ENCODE data around the gene KIRREL3. TPM values are rescaled to one million over a fixed set of nuclear protein-coding genes. Genes with fewer than 3 reads are reported as not detected.

Gene KIRREL3
- total RNA-seq, 1 donor from 2014 or later, result 0.82 TPM

GRCh38 chr11:126810776-126811175 is 189.8 kb downstream of the KIRREL3 start:
- H3K4me1 Mint-ChIP-seq, result peaks cover 26% of the 10 kb centered on the region
- DNase-seq (ENCODE audit: low read depth, low spot score), result no peak
- H3K4me3 Mint-ChIP-seq, result no peak overlapping the region
- H3K27ac Mint-ChIP-seq (ENCODE audit: unreplicated experiment), result no peak overlapping the region
- H3K9me3 Mint-ChIP-seq, result no peaks in the 10 kb centered on the region
- TF ChIP-seq CTCF (conservative IDR thresholded peaks at IDR 0.05), result no peak
- H3K36me3 Mint-ChIP-seq (ENCODE audit: low read depth), result no peaks in the 10 kb centered on the region
- no peaks in the 10 kb centered on the region for H3K27me3 Mint-ChIP-seq (ENCODE audit: low read depth)

- no peaks in the 10 kb centered on the region for H3K9me3 Mint-ChIP-seq
Observed at GRCh38 chr11:126809514-126810289, 190.9 kb downstream of the KIRREL3 start.

GRCh38 chr11:126808836-126809235 is 191.7 kb downstream of the KIRREL3 start:
- no peak overlapping the region for H3K27ac Mint-ChIP-seq (ENCODE audit: unreplicated experiment)
- H3K36me3 Mint-ChIP-seq (ENCODE audit: low read depth), result no peaks in the 10 kb centered on the region
- peaks cover 30% of the 10 kb centered on the region for H3K4me1 Mint-ChIP-seq
- H3K9me3 Mint-ChIP-seq, result no peaks in the 10 kb centered on the region
- no peak for TF ChIP-seq CTCF (conservative IDR thresholded peaks at IDR 0.05)
- no peak overlapping the region for H3K4me3 Mint-ChIP-seq
- no peaks in the 10 kb centered on the region for H3K27me3 Mint-ChIP-seq (ENCODE audit: low read depth)
- DNase-seq (ENCODE audit: low read depth, low spot score), result no peak

More at GRCh38 chr11:126809514-126810289, 190.9 kb downstream of the KIRREL3 start:
- Mint-ChIP-seq H3K36me3 (ENCODE audit: low read depth) (no peaks in the 10 kb centered on the region), H3K27me3 (ENCODE audit: low read depth) (no peaks in the 10 kb centered on the region), H3K27ac (ENCODE audit: unreplicated experiment) (no peak overlapping the region), H3K4me3 (no peak overlapping the region), H3K4me1 (peaks cover 30% of the 10 kb centered on the region)
- TF ChIP-seq CTCF (conservative IDR thresholded peaks at IDR 0.05), result no peak
- no peak for DNase-seq (ENCODE audit: low read depth, low spot score)

GRCh38 chr11:126808296-126808695 is 192.3 kb downstream of the KIRREL3 start:
- no peak for DNase-seq (ENCODE audit: low read depth, low spot score)
- H3K4me1 Mint-ChIP-seq, result peaks cover 30% of the 10 kb centered on the region
- H3K4me3 Mint-ChIP-seq, result no peak overlapping the region
- no peaks in the 10 kb centered on the region for H3K36me3 Mint-ChIP-seq (ENCODE audit: low read depth)
- no peak overlapping the region for H3K27ac Mint-ChIP-seq (ENCODE audit: unreplicated experiment)
- no peak for TF ChIP-seq CTCF (conservative IDR thresholded peaks at IDR 0.05)
- no peaks in the 10 kb centered on the region for H3K9me3 Mint-ChIP-seq
- H3K27me3 Mint-ChIP-seq (ENCODE audit: low read depth), result no peaks in the 10 kb centered on the region

GRCh38 chr11:126805870-126806269 is 194.7 kb downstream of the KIRREL3 start:
- Mint-ChIP-seq H3K27ac (ENCODE audit: unreplicated experiment) (no peak overlapping the region), H3K4me1 (peaks cover 25% of the 10 kb centered on the region), H3K9me3 (no peaks in the 10 kb centered on the region), H3K4me3 (no peak overlapping the region), H3K27me3 (ENCODE audit: low read depth) (no peaks in the 10 kb centered on the region), H3K36me3 (ENCODE audit: low read depth) (no peaks in the 10 kb centered on the region)
- TF ChIP-seq CTCF (conservative IDR thresholded peaks at IDR 0.05), result no peak
- DNase-seq (ENCODE audit: low read depth, low spot score), result no peak

Measured in neural crest cell (in vitro differentiated cells).